ENCODE measurements around the gene BBS7. TPM values are rescaled to one million over a fixed set of nuclear protein-coding genes. Genes with fewer than 3 reads are reported as not detected.
A peak's percentile ranks its signal among the peaks of the same experiment; 100 is the strongest.

BBS7 gene
- polyA plus RNA-seq, 1 of the 3 experiments (the other 2 are of a cell fraction) = 24.3 TPM

DNA sequence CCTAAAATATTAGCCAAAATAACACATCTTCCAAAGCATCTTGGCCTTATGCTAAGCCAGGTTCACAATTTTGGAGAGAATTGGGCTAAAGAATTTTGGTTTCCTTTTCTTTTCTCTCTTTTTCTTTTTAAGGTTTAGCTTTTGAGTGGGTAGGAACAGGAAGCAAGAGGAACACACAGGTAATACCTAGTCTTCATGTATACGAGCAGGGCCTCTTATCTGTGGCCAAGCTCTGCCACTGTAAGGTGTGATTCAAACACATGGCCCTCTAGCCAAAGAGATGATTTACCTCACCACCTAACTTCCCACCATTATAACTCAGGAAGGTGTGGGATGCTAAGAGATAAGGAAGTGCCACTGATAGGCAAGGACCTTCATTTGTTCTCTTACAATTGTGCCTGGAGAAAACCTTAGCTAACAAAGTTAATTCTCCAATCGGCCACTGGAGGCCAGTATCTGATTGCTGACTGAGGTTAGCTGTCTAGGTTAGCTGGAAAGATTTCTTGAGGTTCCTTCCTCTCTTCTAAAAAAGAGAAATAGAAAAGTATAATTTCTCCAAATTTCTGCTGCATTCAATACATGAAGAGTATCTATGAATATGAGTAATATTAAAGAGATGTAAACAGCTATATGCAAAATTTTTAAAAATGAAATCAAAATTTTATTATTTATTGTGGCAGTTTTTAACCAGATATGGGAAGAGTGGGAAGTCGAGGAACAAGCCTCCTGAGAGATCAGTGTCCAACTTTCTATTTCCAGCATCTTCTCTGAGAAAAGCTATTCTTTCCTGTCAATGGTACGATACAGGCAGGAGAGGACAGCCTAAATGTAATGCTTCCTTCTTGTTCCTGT lies 30.1 kb upstream of the BBS7 start:
- H3K9me3 ChIP-seq = no peaks in the 10 kb centered on the region
- no peaks in the 10 kb centered on the region for H4K20me1 ChIP-seq (ENCODE audit: insufficient read depth)
- H3K4me2 ChIP-seq = no peak overlapping the region
- no peaks in the 10 kb centered on the region for H3K79me2 ChIP-seq (ENCODE audit: insufficient read depth)
- TF ChIP-seq RAD21 (IDR thresholded peaks at IDR 0.05; ENCODE audit: low read length) = peak; percentile 93
- TF ChIP-seq, protein P1, sequence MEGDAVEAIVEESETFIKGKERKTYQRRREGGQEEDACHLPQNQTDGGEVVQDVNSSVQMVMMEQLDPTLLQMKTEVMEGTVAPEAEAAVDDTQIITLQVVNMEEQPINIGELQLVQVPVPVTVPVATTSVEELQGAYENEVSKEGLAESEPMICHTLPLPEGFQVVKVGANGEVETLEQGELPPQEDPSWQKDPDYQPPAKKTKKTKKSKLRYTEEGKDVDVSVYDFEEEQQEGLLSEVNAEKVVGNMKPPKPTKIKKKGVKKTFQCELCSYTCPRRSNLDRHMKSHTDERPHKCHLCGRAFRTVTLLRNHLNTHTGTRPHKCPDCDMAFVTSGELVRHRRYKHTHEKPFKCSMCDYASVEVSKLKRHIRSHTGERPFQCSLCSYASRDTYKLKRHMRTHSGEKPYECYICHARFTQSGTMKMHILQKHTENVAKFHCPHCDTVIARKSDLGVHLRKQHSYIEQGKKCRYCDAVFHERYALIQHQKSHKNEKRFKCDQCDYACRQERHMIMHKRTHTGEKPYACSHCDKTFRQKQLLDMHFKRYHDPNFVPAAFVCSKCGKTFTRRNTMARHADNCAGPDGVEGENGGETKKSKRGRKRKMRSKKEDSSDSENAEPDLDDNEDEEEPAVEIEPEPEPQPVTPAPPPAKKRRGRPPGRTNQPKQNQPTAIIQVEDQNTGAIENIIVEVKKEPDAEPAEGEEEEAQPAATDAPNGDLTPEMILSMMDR (IDR thresholded peaks at IDR 0.05) = peak; percentile 84
- no peak for TF ChIP-seq JUND (IDR thresholded peaks at IDR 0.05)
- no peak for TF ChIP-seq EP300 (IDR thresholded peaks at IDR 0.05; ENCODE audit: borderline replicate concordance in 1 of 2, low read depth in 1 of 2, low read length in 1 of 2)
- peak; percentile 61 for TF ChIP-seq SMC3 (IDR thresholded peaks at IDR 0.05; ENCODE audit: low read depth, low read length)
- TF ChIP-seq ELF1 (IDR thresholded peaks at IDR 0.05) = no peak
- no peak overlapping the region for H3K9ac ChIP-seq
- peak; percentile 27 for DNase-seq
- no peak overlapping the region for H3K27ac ChIP-seq (ENCODE audit: low read depth in 2 of 2, low read length in 1 of 2)
- no peak overlapping the region; a peak in 1 of 4 replicates for H3K4me3 ChIP-seq (ENCODE audit: low read depth in 2 of 2, low read length in 1 of 2)
- POLR2A ChIA-PET = interaction anchor here (0.8 to 0.9 kb wide), 2 partner anchors 103 to 678 kb away, joined by 3 to 4 read pairs; no protein-coding TSS in a partner anchor
- peaks cover 6% of the 10 kb centered on the region; the same call in 1 of the 2 replicates for H3K27me3 ChIP-seq (ENCODE audit: insufficient read depth)
- no peak overlapping the region for H2AFZ ChIP-seq (ENCODE audit: low read depth)
- no peaks in the 10 kb centered on the region for H3K36me3 ChIP-seq (replicated peaks in 1 of 2; ENCODE audit: control insufficient read depth in 1 of 2, insufficient read depth in 2 of 2, low read length in 1 of 2)
- 24% methylated on average over 4 of the region's 4 CpGs for WGBS (ENCODE audit: low lambda C conversion rate)
- no peaks in the 10 kb centered on the region for H3K9me2 ChIP-seq
- H3F3A ChIP-seq (replicated peaks; ENCODE audit: insufficient read depth) = no peaks in the 10 kb centered on the region
- CTCF ChIA-PET = interaction anchor here (0.5 to 3.2 kb wide), 44 partner anchors 9 to 1031 kb away, joined by 3 to 58 read pairs (median 4); partner anchors contain the start of gene BBS7
- peaks cover 0 to 3% of the 10 kb centered on the region in 2 experiments; a peak in 1 of 4 replicates for H3K4me1 ChIP-seq (ENCODE audit: control insufficient read depth in 1 of 2, insufficient read depth in 2 of 2, low read depth in 1 of 2, low read length in 1 of 2)

DNA sequence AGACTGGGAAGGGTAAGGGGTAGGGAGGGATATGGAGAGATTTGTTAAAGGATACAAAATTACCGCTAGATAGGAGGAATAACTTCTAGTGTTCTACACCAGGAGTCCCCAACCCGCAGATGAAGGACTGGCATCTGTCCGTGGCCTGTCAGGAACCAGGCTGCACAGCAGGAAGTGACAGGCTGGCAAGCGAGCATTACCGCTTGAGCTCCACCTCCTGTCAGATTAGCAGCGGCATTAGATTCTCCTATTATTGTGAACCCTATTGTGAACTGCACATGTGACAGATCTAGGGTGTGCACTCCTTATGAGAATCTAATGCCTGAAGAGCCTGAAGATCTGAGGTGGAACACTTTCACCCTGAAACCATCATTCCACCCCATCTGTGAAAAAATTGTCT lies 27.9 kb upstream of the BBS7 start:
- Histone ChIP-seq H3K9ac (no peak overlapping the region), H3K27me3 (ENCODE audit: insufficient read depth) (0 out of 2 replicates have a peak, but pooled peaks cover under 1% of the 10 kb centered on the region), H3F3A (replicated peaks; ENCODE audit: insufficient read depth) (no peaks in the 10 kb centered on the region), H3K4me2 (no peak overlapping the region), H4K20me1 (ENCODE audit: insufficient read depth) (no peaks in the 10 kb centered on the region), H3K4me1 (ENCODE audit: control insufficient read depth in 1 of 2, insufficient read depth in 2 of 2, low read depth in 1 of 2, low read length in 1 of 2) (peaks cover 0 to 3% of the 10 kb centered on the region in 2 experiments; a peak in 1 of 4 replicates), H3K9me2 (no peaks in the 10 kb centered on the region), H3K79me2 (ENCODE audit: insufficient read depth) (no peaks in the 10 kb centered on the region), H3K27ac (ENCODE audit: low read depth in 2 of 2, low read length in 1 of 2) (no peak overlapping the region), H3K4me3 (ENCODE audit: low read depth in 2 of 2, low read length in 1 of 2) (no peak overlapping the region; a peak in 1 of 4 replicates), H3K36me3 (replicated peaks in 1 of 2; ENCODE audit: control insufficient read depth in 1 of 2, insufficient read depth in 2 of 2, low read length in 1 of 2) (no peaks in the 10 kb centered on the region), H3K9me3 (no peaks in the 10 kb centered on the region), H2AFZ (ENCODE audit: low read depth) (no peak overlapping the region)
- CTCF ChIA-PET = interaction anchor here (0.8 to 1.3 kb wide), 2 partner anchors 36 to 819 kb away, joined by 3 read pairs; no protein-coding TSS in a partner anchor
- peak; percentile 34; the same call in 1 of the 2 replicates for TF ChIP-seq MXI1 (IDR thresholded peaks at IDR 0.05; ENCODE audit: low read depth, low read length)
- TF ChIP-seq, protein P2, sequence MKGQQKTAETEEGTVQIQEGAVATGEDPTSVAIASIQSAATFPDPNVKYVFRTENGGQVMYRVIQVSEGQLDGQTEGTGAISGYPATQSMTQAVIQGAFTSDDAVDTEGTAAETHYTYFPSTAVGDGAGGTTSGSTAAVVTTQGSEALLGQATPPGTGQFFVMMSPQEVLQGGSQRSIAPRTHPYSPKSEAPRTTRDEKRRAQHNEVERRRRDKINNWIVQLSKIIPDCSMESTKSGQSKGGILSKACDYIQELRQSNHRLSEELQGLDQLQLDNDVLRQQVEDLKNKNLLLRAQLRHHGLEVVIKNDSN (IDR thresholded peaks at IDR 0.05; ENCODE audit: borderline replicate concordance, low read depth) = no peak
- 0% methylated on average over 3 of the region's 6 CpGs for WGBS (ENCODE audit: low lambda C conversion rate)
- DNase-seq = no peak
- POLR2A ChIA-PET = no interaction called here

Measured in SK-N-SH (cell line).